Sigmoid colon (tissue), 7 donors: ENCODE data around the gene TAOK1. TPM values are rescaled to one million over a fixed set of nuclear protein-coding genes. Genes with fewer than 3 reads are reported as not detected.

Source experiments
- DNase-seq: peaks from one replicate; pipeline ENCODE4 v3.0.0-alpha.2; 2019
- H3K27ac ChIP-seq, 4 donors: fragments of 200-600 bp; sonication (generic); one replicate each; pipeline ENCODE4 v1.5.1; 2016 to 2019; ENCODE audit warnings: mild to moderate bottlenecking in 1 of 4
- H3K27me3 ChIP-seq, 3 donors: fragments of 200-600 bp; sonication (generic); one replicate each; pipeline ENCODE4 v1.5.1; 2019; ENCODE audit warnings: mild to moderate bottlenecking in 1 of 3
- H3K36me3 ChIP-seq, 4 donors: fragments of 200-600 bp; sonication (generic); one replicate each; pipeline ENCODE4 v1.5.1; 2016 to 2019
- H3K4me1 ChIP-seq, 4 donors: fragments of 200-600 bp; sonication (generic); one replicate each; pipeline ENCODE4 v1.5.1; 2017 to 2019
- H3K4me3 ChIP-seq, 4 donors: fragments of 200-600 bp; sonication (generic); one replicate each; pipeline ENCODE4 v1.5.1; 2017 to 2019; ENCODE audit warnings: mild to moderate bottlenecking in 2 of 4, moderate library complexity in 1 of 4
- H3K9me3 ChIP-seq, 4 donors: fragments of 200-600 bp in 3 of 4; sonication (generic) in 3 of 4; one replicate each; pipeline versions ENCODE4 v1.5.1 to v1.6.1; 2013 to 2019
- CTCF ChIP-seq, 4 experiments: fragments of 450-650 bp in 3 of 4; fragments of 200-600 bp in 1 of 4; IDR thresholded peaks; one replicate each; pipeline ENCODE4 v1.5.1; 2016 to 2019; ENCODE audit warnings: antibody characterized with exemption in 4 of 4, mild to moderate bottlenecking in 3 of 4, moderate library complexity in 2 of 4
- EP300 ChIP-seq, 4 donors: sonication (generic); formaldehyde crosslinking; IDR thresholded peaks; one replicate each; pipeline ENCODE4 v1.6.1; 2017; ENCODE audit warnings: antibody characterized with exemption in 4 of 4
- POLR2A ChIP-seq, 2 donors: fragments of 450-650 bp; IDR thresholded peaks; one replicate each; pipeline ENCODE4 v1.6.1; 2016; ENCODE audit warnings: antibody characterized with exemption in 2 of 2, mild to moderate bottlenecking in 2 of 2, moderate library complexity in 2 of 2
- POLR2AphosphoS5 ChIP-seq, 4 donors: sonication (generic); formaldehyde crosslinking; IDR thresholded peaks; one replicate each; pipeline ENCODE4 v1.6.1; 2017; ENCODE audit warnings: antibody characterized with exemption in 4 of 4
- WGBS, 2 donors: extraction: QIAGEN DNeasy Blood & Tissue Kit; methylation state at CpG; one replicate each; pipeline ENCODE4 v1.1.7; 2013; 5-methylcytosine and 5-hydroxymethylcytosine counted together
- intact Hi-C: fragments of 100-400 bp; cut with DNase I; formaldehyde crosslinking; loops from one replicate; pipeline ENCODE4 v1.15.1; 2023
- polyA plus RNA-seq, 3 donors: library from polyadenylated mRNA; stranded (reverse); fragments of 200-250 nt; gene quantifications; one replicate each; pipeline ENCODE4 v1.2.3, GENCODE V29; 2013
- total RNA-seq, 4 donors: library from RNA; depleted of rRNA; stranded (reverse); fragments of >200 nt; gene quantifications; one replicate each; pipeline ENCODE4 v1.1.0, GENCODE V29; 2016
- donor health status: healthy with polysubstance abuse.
- donor health status: Bipolar disorder and iron deficiency.
- donor health status: healthy.

Gene TAOK1
- total and polyA plus RNA-seq, 7 donors: 3.6 to 65.4 (median 46.3) TPM

GRCh38 chr17:29357232-29357631 lies 32.9 kb upstream of the TAOK1 start:
- no peak for TF ChIP-seq CTCF (IDR thresholded peaks at IDR 0.05)
- TF ChIP-seq POLR2AphosphoS5 (IDR thresholded peaks at IDR 0.05): no peak
- TF ChIP-seq POLR2A (IDR thresholded peaks at IDR 0.05): no peak
- no peak for TF ChIP-seq EP300 (IDR thresholded peaks at IDR 0.05)
- H3K9me3 ChIP-seq: no peaks in the 10 kb centered on the region
- peaks cover 0 to 17% (median 8%) of the 10 kb centered on the region in 4 donors for H3K4me1 ChIP-seq
- 86 to 89% methylated on average over 2 of the region's 2 CpGs for WGBS, 2 donors
- no peak overlapping the region for H3K4me3 ChIP-seq
- intact Hi-C loops: no loop called here
- H3K27ac ChIP-seq: peak overlapping the region in 2 of 4 donors; percentile 24 to 62
- no peak for DNase-seq
- H3K36me3 ChIP-seq: no peaks in the 10 kb centered on the region
- H3K27me3 ChIP-seq: no peaks in the 10 kb centered on the region

- H3K27me3 ChIP-seq: no peaks in the 10 kb centered on the region
- intact Hi-C loops: no loop called here
- TF ChIP-seq CTCF (IDR thresholded peaks at IDR 0.05) (no peak), POLR2A (IDR thresholded peaks at IDR 0.05) (no peak), EP300 (IDR thresholded peaks at IDR 0.05) (no peak), POLR2AphosphoS5 (IDR thresholded peaks at IDR 0.05) (no peak)
- 70 to 77% methylated on average over 5 of the region's 5 CpGs for WGBS, 2 donors
- no peak overlapping the region for H3K4me3 ChIP-seq
- DNase-seq: no peak
- H3K27ac ChIP-seq: peak overlapping the region in 2 of 4 donors; percentile 24 to 62
- no peaks in the 10 kb centered on the region for H3K36me3 ChIP-seq
- H3K4me1 ChIP-seq: peaks cover 0 to 17% (median 8%) of the 10 kb centered on the region in 4 donors
- H3K9me3 ChIP-seq: no peaks in the 10 kb centered on the region
Measured at GRCh38 chr17:29357821-29358232, 32.3 kb upstream of the TAOK1 start.

- WGBS, 2 donors: 85 to 93% methylated on average over 1 of the region's 1 CpG
- Histone ChIP-seq H3K4me1 (peaks cover 0 to 17% (median 8%) of the 10 kb centered on the region in 4 donors), H3K9me3 (no peaks in the 10 kb centered on the region), H3K36me3 (no peaks in the 10 kb centered on the region), H3K27ac (peak overlapping the region in 1 of 4 donors; percentile 62), H3K27me3 (no peaks in the 10 kb centered on the region), H3K4me3 (no peak overlapping the region)
- TF ChIP-seq EP300 (IDR thresholded peaks at IDR 0.05) (no peak), POLR2AphosphoS5 (IDR thresholded peaks at IDR 0.05) (no peak), CTCF (IDR thresholded peaks at IDR 0.05) (no peak), POLR2A (IDR thresholded peaks at IDR 0.05) (no peak)
- DNase-seq: no peak
- intact Hi-C loops: no loop called here
Measured at GRCh38 chr17:29358416-29358815, 31.7 kb upstream of the TAOK1 start.

- intact Hi-C loops: no loop called here
- H3K27me3 ChIP-seq: no peaks in the 10 kb centered on the region
- no peak for DNase-seq
- WGBS, 2 donors: 24 to 69% methylated on average over 3 of the region's 3 CpGs
- TF ChIP-seq POLR2AphosphoS5 (IDR thresholded peaks at IDR 0.05) (no peak), EP300 (IDR thresholded peaks at IDR 0.05) (no peak), CTCF (IDR thresholded peaks at IDR 0.05) (no peak), POLR2A (IDR thresholded peaks at IDR 0.05) (no peak)
- no peaks in the 10 kb centered on the region for H3K36me3 ChIP-seq
- H3K9me3 ChIP-seq: no peaks in the 10 kb centered on the region
- no peak overlapping the region for H3K27ac ChIP-seq
- peaks cover 0 to 17% (median 8%) of the 10 kb centered on the region in 4 donors for H3K4me1 ChIP-seq
- H3K4me3 ChIP-seq: no peak overlapping the region
Measured at GRCh38 chr17:29359777-29360176, 30.4 kb upstream of the TAOK1 start.

GRCh38 chr17:29363716-29364115 lies 26.4 kb upstream of the TAOK1 start:
- Histone ChIP-seq H3K27me3 (no peaks in the 10 kb centered on the region), H3K36me3 (no peaks in the 10 kb centered on the region), H3K4me3 (no peak overlapping the region), H3K9me3 (no peaks in the 10 kb centered on the region), H3K4me1 (peaks cover 0 to 5% (median 2%) of the 10 kb centered on the region in 4 donors), H3K27ac (no peak overlapping the region)
- DNase-seq: no peak
- TF ChIP-seq CTCF (IDR thresholded peaks at IDR 0.05) (no peak), POLR2AphosphoS5 (IDR thresholded peaks at IDR 0.05) (no peak)
- intact Hi-C loops: no loop called here
- 83 to 87% methylated on average over 2 of the region's 2 CpGs for WGBS, 2 donors
